GM10266 (cell line): Measurements from ENCODE around the gene CFAP157.

Source experiments
- DNase-seq: peaks from one replicate; pipeline ENCODE4 v3.0.0; 2012; ENCODE audit errors: extremely low spot score
- CTCF ChIP-seq: IDR thresholded peaks from 2 replicates; pipeline ENCODE4 v1.5.1; 2012; ENCODE audit warnings: mild to moderate bottlenecking, low read depth; ENCODE audit not compliant: control insufficient read depth, insufficient read depth; ENCODE audit errors: missing control alignments

Gene CFAP157

GRCh38 chr9:127682351-127683136 is 24.2 kb upstream of the CFAP157 start:
- DNase-seq: no peak
- no peak for TF ChIP-seq CTCF

DNA sequence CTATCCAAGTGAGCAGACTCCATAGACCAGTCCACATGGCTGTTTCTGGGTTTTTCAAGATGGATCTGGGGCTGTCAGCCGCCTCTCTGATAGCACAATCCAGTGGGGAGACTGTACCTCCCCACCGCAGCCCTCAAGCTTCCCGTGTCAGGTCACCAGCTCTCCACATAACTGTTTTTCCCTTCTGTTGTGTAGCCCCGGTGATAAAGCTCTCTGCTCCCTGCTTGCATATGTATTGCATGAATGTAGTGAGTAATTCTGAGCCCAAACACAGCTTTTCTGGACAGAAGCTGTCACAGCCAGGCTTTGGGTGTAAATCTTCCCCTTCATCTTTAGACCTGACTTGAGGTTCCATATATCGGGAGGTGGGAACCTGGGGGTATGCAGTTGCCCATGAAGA is 23.1 kb upstream of the CFAP157 start:
- no peak for DNase-seq
- TF ChIP-seq CTCF: no peak

DNA sequence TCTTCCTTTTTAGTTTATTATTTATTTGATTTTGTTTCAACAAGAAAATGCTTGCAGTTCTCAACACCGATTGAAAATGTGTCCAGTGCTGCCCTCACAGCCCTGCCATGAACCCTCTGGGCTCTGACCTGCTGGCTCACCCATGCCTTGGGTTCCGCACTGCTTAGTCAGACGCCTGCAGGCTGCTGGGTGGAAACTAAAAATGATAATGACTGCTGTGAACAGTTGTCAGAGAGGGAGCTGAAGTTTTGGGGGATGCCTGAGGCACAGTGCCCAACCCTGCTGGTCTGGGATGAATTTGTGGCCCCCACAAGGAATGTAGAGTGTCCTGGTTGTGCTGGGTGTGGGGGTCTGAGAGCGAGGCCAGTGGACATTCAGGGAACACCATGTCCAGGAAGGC is 22.2 kb upstream of the CFAP157 start:
- TF ChIP-seq CTCF: no peak
- no peak for DNase-seq

GRCh38 chr9:127686461-127687393 is 20.1 kb upstream of the CFAP157 start:
- DNase-seq: no peak
- no peak for TF ChIP-seq CTCF

- DNase-seq: no peak
- TF ChIP-seq CTCF: no peak
Observed at GRCh38 chr9:127689329-127690000, 17.3 kb upstream of the CFAP157 start.

GRCh38 chr9:127690735-127691134 is 16.1 kb upstream of the CFAP157 start:
- DNase-seq: no peak
- no peak for TF ChIP-seq CTCF
